ENCODE data around the gene IGFBP6. TPM values are rescaled to one million over a fixed set of nuclear protein-coding genes. Genes with fewer than 3 reads are reported as not detected.

The IGFBP6 gene
- total RNA-seq, 1 experiment from 2014 or later = 417 TPM

DNA sequence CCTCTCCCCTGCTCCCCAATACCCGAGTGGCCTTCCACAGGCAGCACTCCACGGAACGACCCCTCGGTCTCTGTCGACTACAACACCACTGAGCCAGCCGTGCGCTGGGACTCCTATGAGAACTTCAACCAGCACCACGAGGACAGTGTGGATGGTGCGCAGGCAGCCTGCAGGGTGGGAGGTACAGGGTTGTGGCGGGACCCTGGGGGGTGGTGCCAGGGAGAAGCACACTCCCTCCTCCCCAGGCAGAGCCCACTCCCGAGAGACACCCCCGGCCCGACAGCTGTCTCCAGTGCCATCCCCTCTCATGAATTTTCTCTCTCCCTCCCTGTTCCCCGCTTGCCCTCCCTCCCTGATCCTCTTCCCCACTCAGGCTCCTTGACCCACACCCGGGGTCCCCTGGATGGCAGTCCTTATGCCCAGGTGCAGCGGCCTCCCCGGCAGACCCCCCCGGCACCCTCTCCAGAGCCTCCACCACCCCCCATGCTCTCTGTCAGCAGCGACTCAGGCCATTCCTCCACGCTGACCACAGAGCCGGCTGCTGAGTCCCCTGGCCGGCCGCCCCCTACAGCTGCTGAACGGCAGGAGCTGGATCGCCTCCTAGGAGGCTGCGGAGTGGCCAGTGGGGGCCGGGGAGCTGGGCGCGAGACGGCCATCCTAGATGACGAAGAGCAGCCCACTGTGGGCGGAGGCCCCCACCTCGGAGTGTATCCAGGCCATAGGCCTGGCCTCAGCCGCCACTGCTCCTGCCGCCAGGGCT lies 38.6 kb upstream of the IGFBP6 start:
- DNase-seq (ENCODE audit: low spot score) = no peak

GRCh38 chr12:53059434-53060063 lies 37.9 kb upstream of the IGFBP6 start:
- no peak for DNase-seq (ENCODE audit: low spot score)

- DNase-seq (ENCODE audit: low spot score) = no peak
These were observed 37.3 kb upstream of the IGFBP6 start for GRCh38 chr12:53060064-53060720.

DNA sequence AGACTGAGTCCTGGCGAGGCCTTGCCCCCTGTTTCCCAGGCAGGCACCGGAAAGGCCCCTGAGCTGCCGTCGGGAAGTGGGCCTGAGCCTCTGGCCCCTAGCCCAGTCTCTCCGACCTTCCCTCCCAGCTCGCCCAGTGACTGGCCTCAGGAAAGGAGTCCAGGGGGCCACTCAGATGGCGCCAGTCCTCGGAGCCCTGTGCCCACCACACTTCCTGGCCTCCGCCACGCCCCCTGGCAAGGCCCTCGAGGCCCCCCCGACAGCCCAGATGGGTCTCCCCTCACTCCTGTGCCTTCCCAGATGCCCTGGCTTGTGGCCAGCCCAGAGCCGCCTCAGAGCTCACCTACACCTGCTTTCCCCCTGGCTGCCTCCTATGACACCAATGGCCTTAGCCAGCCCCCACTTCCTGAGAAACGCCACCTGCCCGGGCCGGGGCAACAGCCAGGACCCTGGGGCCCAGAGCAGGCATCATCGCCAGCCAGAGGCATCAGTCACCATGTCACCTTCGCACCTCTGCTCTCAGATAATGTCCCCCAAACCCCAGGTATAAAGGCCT lies 36.7 kb upstream of the IGFBP6 start:
- no peak for DNase-seq (ENCODE audit: low spot score)

DNA sequence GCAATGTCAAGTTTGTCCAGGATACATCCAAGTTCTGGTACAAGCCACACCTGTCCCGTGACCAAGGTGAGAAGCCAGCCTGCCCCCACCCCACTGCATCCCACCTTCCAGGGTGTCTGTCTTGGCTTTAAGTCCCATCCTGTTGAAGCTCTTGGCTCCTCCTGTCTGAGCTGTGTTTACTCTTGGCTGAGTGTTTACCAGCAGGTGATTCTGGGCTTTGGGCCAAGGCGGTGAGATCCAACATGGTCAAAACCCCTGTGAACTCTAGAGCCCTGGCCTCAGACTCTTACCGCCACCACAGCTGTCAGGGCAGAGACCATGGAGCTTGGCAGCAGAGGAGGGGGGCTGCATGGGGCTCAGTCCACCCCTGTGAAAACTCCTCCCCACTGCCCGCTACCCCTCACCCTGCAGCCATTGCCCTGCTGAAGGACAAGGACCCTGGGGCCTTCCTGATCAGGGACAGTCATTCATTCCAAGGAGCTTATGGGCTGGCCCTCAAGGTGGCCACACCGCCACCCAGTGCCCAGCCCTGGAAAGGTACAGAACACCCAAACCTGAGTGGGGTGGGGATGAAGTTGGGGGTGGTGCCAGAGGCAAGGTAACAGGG lies 36.0 kb upstream of the IGFBP6 start:
- DNase-seq (ENCODE audit: low spot score) = peak; percentile 98

DNA sequence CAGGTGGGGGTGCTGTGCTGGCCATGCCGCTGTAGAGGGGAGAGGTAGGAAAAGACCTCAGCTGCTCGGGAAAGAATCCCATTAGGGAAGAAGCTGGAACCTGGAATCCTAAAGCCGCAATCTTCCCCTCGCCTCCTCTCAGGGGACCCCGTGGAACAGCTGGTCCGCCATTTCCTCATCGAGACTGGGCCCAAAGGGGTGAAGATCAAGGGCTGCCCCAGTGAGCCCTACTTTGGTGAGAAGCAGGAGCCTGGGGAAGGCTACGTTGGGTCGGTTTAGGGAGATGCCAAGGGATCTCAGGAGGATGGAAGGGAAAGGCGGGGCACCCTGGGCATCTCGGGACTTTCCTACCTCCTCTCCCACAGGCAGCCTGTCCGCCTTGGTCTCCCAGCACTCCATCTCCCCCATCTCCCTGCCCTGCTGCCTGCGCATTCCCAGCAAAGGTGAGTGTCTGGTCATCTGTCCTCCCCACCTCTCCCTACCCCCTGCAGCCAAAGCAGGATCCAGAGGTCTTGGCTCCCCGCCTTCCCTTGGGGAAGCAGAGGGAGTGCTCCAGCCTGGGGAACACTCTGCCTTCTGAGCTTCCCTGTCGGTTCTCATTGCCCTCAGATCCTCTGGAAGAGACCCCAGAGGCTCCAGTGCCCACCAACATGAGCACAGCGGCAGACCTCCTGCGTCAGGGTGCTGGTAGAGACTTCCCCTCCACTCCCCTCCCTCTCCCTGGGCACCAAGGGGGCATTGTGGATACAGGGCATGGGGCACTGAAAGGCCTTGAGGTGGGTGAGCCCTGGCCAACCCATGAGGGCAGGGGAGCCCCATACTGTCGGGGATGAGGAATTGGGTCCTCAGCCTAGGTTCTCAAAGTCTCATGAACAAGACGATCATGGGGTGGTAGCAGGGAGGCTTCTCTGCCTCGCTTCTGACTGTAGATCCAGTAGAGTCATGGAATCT lies 35.2 kb upstream of the IGFBP6 start:
- DNase-seq (ENCODE audit: low spot score) = no peak

- DNase-seq (ENCODE audit: low spot score) = no peak
These were observed 34.3 kb upstream of the IGFBP6 start for GRCh38 chr12:53062977-53063707.

- DNase-seq (ENCODE audit: low spot score) = no peak
These were observed 33.5 kb upstream of the IGFBP6 start for GRCh38 chr12:53063708-53064612.

- DNase-seq (ENCODE audit: low spot score) = no peak
These were observed 32.6 kb upstream of the IGFBP6 start for GRCh38 chr12:53064613-53065436.

GRCh38 chr12:53065470-53065869 lies 32.0 kb upstream of the IGFBP6 start:
- DNase-seq (ENCODE audit: low spot score) = no peak

- DNase-seq (ENCODE audit: low spot score) = peak; percentile 95
These were observed 31.2 kb upstream of the IGFBP6 start for GRCh38 chr12:53065975-53066931.

DNA sequence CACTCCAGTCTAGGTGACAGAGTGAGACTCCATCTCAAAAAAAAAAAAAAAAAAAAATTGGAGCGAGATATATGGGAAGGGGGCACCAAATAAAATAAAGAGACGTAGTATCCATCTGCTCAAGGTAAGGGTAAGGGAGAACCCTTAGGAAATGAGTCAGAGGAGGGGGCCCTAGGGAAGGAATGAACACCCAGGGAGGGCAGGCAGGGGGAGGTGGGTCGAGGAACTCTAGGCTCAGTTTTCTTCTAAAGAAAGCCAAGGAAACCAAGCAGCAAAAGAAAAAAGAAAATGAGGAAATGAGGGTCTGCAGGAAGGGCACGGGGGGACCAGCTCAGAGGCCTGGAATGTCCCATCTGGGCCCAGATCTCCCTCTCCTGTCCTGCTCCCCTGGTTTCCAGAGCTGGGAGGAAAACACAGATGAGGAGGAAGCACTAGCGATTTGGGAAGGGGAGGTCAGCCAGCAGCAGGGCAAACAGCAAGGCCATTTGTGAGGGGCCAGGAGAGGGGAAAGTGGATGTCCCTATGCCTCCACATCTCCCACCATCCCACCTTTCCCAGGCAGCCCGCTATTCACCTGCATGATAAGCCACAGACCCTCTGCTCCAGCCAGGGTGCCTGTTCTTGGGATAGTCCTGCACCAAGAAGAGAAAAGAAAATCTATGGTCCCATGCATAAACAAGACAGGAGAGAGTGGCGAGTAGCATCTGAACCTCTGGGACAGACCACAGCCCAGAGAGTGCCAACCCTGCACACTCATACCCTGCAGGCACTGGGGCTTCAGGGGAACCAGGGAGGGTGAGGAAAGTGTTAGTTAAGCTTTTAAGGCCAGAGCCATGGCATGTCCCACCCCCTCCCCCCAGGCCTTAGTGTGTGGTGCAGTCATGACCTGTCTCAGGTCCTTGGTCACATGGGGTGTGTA lies 30.1 kb upstream of the IGFBP6 start:
- DNase-seq (ENCODE audit: low spot score) = no peak

GRCh38 chr12:53067993-53068770 lies 29.3 kb upstream of the IGFBP6 start:
- DNase-seq (ENCODE audit: low spot score) = no peak

DNA sequence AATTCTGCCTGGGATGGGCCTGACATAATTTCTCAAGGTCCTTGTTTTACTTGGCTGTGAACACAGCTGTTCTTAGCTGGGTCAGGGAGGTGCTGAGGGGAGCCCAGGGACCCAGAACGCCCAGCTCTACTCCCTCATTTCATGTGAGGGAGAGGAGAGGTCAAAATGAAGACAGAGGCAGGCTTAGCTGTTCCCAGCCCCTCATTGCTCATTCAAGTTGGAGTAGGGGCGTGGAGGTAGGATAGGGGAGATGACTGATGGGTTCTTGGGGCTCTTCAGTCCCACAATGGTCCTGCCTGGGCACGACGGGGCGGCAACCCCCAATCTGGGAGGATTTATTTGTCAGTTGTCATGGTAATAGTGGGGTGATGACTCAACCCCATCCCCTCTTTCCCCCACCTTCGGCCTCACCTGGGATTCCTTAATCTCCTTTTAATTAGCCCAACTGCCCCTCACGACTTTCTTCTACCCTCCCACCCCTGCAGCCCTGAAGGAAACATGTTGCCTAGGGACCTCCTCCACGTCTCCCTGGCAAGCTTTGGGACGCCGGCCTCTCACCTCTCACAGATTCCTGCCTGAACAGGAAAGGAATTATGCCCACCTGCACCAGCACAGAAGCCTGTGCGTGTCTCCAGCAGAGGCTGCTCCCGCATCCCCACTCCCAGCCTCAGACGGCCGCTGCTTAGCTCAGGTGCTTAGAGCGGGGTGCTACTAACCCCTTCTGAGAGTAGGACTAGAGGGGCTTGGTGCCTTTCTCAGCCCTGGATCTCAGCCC lies 28.5 kb upstream of the IGFBP6 start:
- no peak for DNase-seq (ENCODE audit: low spot score)

Measured in HT-29 (cell line).